ENCODE data around the gene LEF1. TPM values are rescaled to one million over a fixed set of nuclear protein-coding genes. Genes with fewer than 3 reads are reported as not detected.

Gene LEF1
- total and polyA plus RNA-seq, 2 of the 8 experiments (the other 6 are each of a cell fraction or from before 2014, with no cell fraction given) = 2.6 to 5.2 TPM

- TF ChIP-seq HDAC2 (IDR thresholded peaks at IDR 0.05; ENCODE audit: borderline replicate concordance in 1 of 2, low read depth in 2 of 2, low read length in 2 of 2) = no peak
- TF ChIP-seq HDAC6 (IDR thresholded peaks at IDR 0.05; ENCODE audit: low read depth, low read length) = no peak
- TF ChIP-seq SRF (IDR thresholded peaks at IDR 0.05; ENCODE audit: low read depth, low read length) = no peak
- TF ChIP-seq CREB1 (IDR thresholded peaks at IDR 0.05) = no peak
Observed at GRCh38 chr4:108119199-108119800, 49.4 kb downstream of the LEF1 start (continued).

Measured in H1 (cell line).